T-helper 17 cell (primary cell): ENCODE data around the gene DSN1. TPM values are rescaled to one million over a fixed set of nuclear protein-coding genes. Genes with fewer than 3 reads are reported as not detected.

Source experiments
- ATAC-seq: fragments of 150-1000 bp; cut with Tn5 transposase; 2 replicates; pipeline ENCODE4 v1.10.0; 2021; ENCODE audit warnings: mild to moderate bottlenecking, moderate library complexity
- DNase-seq, 3 donors: peaks; one replicate each; pipeline versions ENCODE4 v3.0.0 to v3.0.0-alpha.2; 2020 to 2021
- H3K9me3 ChIP-seq: one replicate; pipeline ENCODE4 v1.7.0; 2013; ENCODE audit warnings: low read length, mild to moderate bottlenecking; ENCODE audit not compliant: control insufficient read depth, poor library complexity, severe bottlenecking
- H3K27ac Mint-ChIP-seq: one replicate; pipeline ENCODE4 v1.8.0; 2022; ENCODE audit warnings: mild to moderate bottlenecking, moderate library complexity, mixed read lengths
- H3K27me3 Mint-ChIP-seq: one replicate; pipeline ENCODE4 v1.8.0; 2022; ENCODE audit warnings: mixed read lengths
- H3K36me3 Mint-ChIP-seq: one replicate; pipeline ENCODE4 v1.8.0; 2022; ENCODE audit warnings: low read depth, mixed read lengths
- H3K4me1 Mint-ChIP-seq: one replicate; pipeline ENCODE4 v1.8.0; 2022; ENCODE audit warnings: mild to moderate bottlenecking, mixed read lengths
- H3K4me3 Mint-ChIP-seq: one replicate; pipeline ENCODE4 v1.8.0; 2022; ENCODE audit warnings: mild to moderate bottlenecking, moderate library complexity, mixed read lengths
- total RNA-seq, 4 donors: library from RNA in 2 of 4; stranded (reverse) in 2 of 4; gene quantifications; one replicate each; pipeline ENCODE4 v1.2.3 and lab custom pipeline; 2022 to 2026

DSN1 gene, protein sequence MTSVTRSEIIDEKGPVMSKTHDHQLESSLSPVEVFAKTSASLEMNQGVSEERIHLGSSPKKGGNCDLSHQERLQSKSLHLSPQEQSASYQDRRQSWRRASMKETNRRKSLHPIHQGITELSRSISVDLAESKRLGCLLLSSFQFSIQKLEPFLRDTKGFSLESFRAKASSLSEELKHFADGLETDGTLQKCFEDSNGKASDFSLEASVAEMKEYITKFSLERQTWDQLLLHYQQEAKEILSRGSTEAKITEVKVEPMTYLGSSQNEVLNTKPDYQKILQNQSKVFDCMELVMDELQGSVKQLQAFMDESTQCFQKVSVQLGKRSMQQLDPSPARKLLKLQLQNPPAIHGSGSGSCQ
- total RNA-seq (1 to 10 TPM; 9.0 to 9.7 TPM), total RNA-seq (lab: John Stamatoyannopoulos, UW) (12.6 to 14.1 reads per million in 2 donors)

DNA sequence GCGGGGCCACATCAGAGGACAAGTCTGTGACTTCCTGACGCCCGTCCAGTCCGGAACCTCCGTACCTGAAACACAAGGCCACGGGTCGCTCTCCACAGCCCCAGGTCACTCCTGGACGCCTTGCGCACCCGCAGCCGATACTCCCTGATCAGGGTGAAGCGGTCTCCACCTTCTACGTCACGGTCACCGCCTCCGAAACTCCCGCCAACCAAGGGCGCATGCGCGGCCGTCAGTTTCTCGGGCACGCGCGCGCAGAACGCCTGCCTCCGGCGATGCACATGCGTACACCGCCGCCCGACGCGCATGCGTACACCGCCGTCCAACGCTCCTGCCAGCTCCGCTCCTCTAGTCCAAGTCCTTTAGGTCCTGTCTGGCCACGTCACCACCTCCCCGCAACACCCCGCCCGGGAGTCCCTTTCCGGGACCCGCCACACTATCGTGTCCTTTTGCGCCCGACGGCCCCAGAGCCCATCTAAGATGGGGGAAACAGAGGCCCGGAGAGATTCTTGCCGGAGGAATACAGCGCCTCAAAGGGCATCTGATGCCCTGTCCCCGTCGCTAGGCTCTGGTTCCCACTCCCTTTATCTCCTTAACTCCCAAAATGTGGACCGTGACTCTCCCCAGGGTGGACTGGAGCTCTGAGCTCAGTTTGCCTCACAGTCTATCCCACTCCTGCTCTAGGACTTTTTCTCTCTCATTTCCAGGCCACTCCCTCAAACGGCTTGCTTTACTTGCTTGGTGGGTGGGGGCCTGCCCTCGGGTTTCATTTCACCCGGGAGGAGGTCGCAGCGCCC lies at the start of gene DSN1:
Gene DSN1, minus strand, starts transcription at position 167 of the 794 bp plus-strand sequence. CDS start 2,305 bp downstream, outside the sequence.
- Mint-ChIP-seq H3K27ac (peak within 1 kb of the TSS; percentile 98), H3K36me3 (no peaks in the 10 kb centered on the region), H3K4me1 (peaks cover 16% of the 10 kb centered on the region), H3K27me3 (peaks cover under 1% of the 10 kb centered on the region), H3K4me3 (peak within 1 kb of the TSS; percentile 98)
- DNase-seq, result peak; percentile 96 to 99 (median 99)
- ATAC-seq, result peak; percentile 86
- no peaks in the 10 kb centered on the region for H3K9me3 ChIP-seq

DNA sequence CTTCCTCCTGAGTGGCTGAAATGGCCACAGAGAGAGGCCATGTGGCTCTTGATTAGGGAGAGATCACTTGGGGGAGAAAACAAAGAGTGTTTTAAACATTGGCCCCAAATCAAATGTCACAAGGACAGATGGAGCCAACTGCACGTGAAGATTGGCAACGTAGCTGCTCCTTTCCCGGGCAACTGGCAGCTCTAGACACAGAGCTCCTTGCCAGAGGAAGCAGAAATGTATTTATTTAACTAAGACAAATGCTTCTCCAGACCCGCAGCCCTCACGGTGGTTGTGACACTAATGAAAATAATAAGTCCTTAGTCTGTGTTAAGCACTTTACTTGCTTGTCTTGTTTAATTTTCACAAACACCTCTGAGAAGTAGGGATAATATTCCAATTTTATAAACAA lies 49.6 kb upstream of the DSN1 start:
- ATAC-seq (no peak), DNase-seq (no peak)
- Mint-ChIP-seq H3K4me1 (no peaks in the 10 kb centered on the region), H3K36me3 (peaks cover 2% of the 10 kb centered on the region), H3K27me3 (no peaks in the 10 kb centered on the region), H3K4me3 (no peak overlapping the region), H3K27ac (no peak overlapping the region)
- no peaks in the 10 kb centered on the region for H3K9me3 ChIP-seq

DNA sequence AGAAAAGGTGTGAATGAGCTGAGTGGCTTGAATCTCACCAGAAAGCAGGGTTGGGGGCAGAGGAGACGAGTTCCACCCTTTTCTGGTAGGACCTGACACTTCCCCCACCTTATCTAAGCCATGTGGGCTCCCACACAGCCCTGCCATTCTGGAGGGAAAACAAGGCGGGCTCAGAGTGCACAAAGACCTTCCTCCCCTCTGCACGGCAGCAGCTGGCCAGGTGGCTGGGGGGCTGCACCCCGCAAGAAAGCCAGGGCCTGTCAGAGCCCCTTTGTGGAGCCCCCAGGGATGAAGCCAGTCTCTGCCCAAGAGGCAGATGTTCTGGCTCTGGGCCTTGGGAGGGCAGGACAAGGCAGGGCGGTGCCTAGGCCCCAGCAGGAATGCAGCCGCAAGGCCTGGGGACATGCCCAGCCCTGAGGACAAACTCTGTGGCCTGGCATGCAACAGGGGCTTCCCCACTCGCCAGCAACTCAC lies 48.4 kb upstream of the DSN1 start:
- H3K9me3 ChIP-seq, result no peaks in the 10 kb centered on the region
- no peaks in the 10 kb centered on the region for H3K4me1 Mint-ChIP-seq
- no peak for DNase-seq
- H3K4me3 Mint-ChIP-seq, result no peak overlapping the region
- H3K36me3 Mint-ChIP-seq, result peaks cover 2% of the 10 kb centered on the region
- H3K27ac Mint-ChIP-seq, result no peak overlapping the region
- ATAC-seq, result no peak
- no peaks in the 10 kb centered on the region for H3K27me3 Mint-ChIP-seq

DNA sequence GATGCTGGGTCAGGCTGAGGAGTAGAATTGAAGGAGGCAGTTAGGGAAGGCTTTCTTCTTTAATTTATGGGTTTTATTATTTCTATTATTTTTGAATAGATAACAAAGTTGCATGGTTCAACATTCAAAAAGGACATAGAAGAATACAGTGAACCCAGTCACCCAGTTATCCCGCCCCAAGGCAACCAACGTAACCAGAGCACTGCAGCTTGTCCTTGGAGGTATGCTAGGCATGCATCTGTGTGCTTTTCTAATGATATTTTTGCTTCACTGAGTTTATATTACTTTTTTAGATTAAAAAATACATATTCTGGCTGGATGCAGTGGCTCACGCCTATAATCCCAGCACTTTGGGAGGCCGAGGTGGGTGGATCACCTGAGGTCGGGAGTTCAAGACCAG lies 47.4 kb upstream of the DSN1 start:
- H3K4me1 Mint-ChIP-seq, result no peaks in the 10 kb centered on the region
- no peaks in the 10 kb centered on the region for H3K36me3 Mint-ChIP-seq
- DNase-seq (no peak), ATAC-seq (no peak)
- H3K4me3 Mint-ChIP-seq, result no peak overlapping the region
- H3K27me3 Mint-ChIP-seq, result no peaks in the 10 kb centered on the region
- no peaks in the 10 kb centered on the region for H3K9me3 ChIP-seq
- no peak overlapping the region for H3K27ac Mint-ChIP-seq

DNA sequence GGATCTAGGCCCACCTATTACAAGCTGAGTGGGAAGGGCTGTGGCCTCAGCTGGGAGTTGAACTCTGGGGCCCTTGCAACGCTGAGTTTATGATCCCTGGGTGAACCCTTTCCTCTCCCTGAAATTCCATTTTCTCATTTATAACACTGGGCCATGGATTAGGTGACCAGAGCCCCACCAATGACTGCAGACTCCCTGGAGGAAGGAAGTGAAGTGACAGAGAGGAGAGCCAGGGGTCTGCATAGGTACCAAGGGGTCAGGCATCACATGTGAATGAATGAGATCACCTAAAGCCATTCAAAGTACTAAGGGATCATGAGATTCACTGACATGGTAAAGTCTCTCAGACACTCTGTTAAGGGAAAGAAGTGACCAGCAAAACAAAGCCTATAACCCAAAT lies 46.5 kb upstream of the DSN1 start:
- Mint-ChIP-seq H3K4me3 (no peak overlapping the region), H3K27me3 (no peaks in the 10 kb centered on the region), H3K27ac (no peak overlapping the region), H3K4me1 (no peaks in the 10 kb centered on the region), H3K36me3 (no peaks in the 10 kb centered on the region)
- no peaks in the 10 kb centered on the region for H3K9me3 ChIP-seq
- no peak for DNase-seq
- no peak for ATAC-seq

DNA sequence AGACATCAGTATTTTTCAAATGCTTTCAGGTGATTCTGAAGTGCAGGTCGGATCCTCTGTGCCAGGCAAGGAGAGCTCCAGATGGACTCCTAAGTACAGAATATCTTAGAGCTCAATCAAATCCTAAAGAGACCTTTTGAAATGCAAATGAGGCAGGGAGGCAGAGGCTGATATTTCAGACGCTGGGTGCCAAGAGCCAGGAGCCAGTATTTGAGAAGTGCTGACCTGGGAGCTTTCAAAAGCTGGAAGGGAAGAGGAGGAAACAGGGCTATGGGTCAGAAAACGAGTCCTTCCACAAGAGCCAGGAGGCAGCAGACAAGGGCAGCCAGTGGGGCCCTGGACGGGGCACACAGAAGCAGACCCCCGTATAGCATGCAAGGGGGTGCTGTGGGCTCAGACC lies 46.1 kb upstream of the DSN1 start:
- Mint-ChIP-seq H3K36me3 (no peaks in the 10 kb centered on the region), H3K27me3 (no peaks in the 10 kb centered on the region), H3K4me3 (no peak overlapping the region), H3K4me1 (no peaks in the 10 kb centered on the region), H3K27ac (no peak overlapping the region)
- H3K9me3 ChIP-seq, result no peaks in the 10 kb centered on the region
- no peak for ATAC-seq
- no peak for DNase-seq

DNA sequence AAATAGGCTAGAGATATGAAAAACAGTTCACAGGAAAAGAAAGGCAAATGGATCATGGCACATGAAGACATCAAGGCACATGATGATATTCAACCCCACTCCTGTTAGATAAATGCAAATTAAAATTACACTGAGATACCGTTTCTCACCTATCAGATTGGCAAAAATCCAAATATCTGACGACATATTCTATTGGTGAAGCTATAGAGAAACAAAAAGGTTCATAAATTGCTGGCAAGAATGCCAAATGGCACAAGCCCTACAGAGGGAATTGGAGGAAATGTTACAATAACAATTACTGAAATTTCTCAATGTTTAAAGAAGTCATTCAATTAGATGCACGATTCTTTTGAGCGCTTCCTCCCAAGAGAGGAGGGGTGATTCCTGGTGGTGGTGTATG lies 45.3 kb upstream of the DSN1 start:
- peaks cover 4% of the 10 kb centered on the region for H3K27me3 Mint-ChIP-seq
- no peaks in the 10 kb centered on the region for H3K9me3 ChIP-seq
- no peak for ATAC-seq
- peaks cover 1% of the 10 kb centered on the region for H3K36me3 Mint-ChIP-seq
- H3K4me3 Mint-ChIP-seq, result no peak overlapping the region
- H3K27ac Mint-ChIP-seq, result no peak overlapping the region
- DNase-seq, result no peak
- peaks cover 2% of the 10 kb centered on the region for H3K4me1 Mint-ChIP-seq

- Mint-ChIP-seq H3K4me3 (no peak overlapping the region), H3K27ac (no peak overlapping the region), H3K36me3 (peaks cover 3% of the 10 kb centered on the region), H3K4me1 (peaks cover 4% of the 10 kb centered on the region), H3K27me3 (peaks cover 6% of the 10 kb centered on the region)
- ATAC-seq (no peak), DNase-seq (no peak)
- H3K9me3 ChIP-seq, result no peaks in the 10 kb centered on the region
Observed at GRCh38 chr20:36818185-36818584, 44.6 kb upstream of the DSN1 start.

DNA sequence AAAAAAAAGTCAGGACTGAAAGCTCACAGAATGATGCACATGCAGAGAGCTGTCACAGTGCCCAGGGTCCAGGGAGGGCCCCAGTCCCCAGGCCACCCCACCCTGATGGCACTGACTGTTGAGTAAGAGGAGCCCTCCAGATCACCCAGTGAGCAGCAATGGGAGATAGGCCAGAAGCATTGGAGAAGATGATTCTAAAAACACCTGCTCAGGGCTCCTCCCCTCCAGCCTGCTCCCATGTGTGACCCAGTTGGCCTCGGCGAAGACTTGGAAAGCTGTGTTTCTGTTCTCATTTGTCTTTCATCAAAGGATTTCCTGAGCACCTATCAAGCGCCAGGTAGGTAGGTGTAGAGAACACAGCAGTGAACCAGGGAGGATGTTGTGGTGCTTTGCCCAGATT lies 43.9 kb upstream of the DSN1 start:
- DNase-seq (no peak), ATAC-seq (no peak)
- Mint-ChIP-seq H3K36me3 (peaks cover 3% of the 10 kb centered on the region), H3K27ac (no peak overlapping the region), H3K4me3 (no peak overlapping the region), H3K4me1 (peaks cover 4% of the 10 kb centered on the region), H3K27me3 (peaks cover 6% of the 10 kb centered on the region)
- no peaks in the 10 kb centered on the region for H3K9me3 ChIP-seq

DNA sequence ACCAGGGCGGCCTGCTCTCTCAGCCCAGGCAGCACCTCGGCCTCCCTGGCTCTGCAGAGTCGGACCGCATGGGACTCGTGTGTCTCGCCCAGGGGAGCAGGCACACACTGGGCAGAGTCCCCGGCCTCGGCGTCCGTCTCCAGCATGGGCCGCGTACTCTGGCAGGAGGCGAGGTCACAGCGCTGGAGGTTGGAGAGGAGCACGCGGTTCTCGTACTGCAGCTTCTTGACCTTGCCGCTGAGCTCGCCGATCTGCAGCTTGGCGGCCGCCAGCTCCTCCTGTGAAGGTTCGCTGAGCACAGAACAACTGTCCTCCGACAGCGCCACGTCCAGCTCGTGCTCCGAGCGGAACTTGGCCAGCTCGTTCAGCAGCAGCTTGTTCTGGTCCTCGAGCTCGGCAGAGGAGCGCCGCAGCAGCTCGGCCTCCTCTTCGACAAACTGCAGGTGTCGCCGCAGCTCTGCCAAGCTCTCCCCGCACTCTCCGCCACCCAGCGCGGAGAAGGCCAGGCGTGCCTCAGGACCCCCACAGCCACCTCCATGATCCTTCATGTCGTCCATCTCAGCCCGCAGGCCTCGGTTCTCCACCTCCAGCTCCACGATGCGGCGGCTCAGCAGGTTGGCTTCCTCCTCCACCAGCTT lies 42.0 kb upstream of the DSN1 start:
- ATAC-seq (no peak), DNase-seq (no peak)
- Mint-ChIP-seq H3K4me1 (peaks cover 4% of the 10 kb centered on the region), H3K36me3 (peaks cover 3% of the 10 kb centered on the region), H3K27me3 (peaks cover 6% of the 10 kb centered on the region), H3K4me3 (no peak overlapping the region), H3K27ac (no peak overlapping the region)
- H3K9me3 ChIP-seq, result no peaks in the 10 kb centered on the region

DNA sequence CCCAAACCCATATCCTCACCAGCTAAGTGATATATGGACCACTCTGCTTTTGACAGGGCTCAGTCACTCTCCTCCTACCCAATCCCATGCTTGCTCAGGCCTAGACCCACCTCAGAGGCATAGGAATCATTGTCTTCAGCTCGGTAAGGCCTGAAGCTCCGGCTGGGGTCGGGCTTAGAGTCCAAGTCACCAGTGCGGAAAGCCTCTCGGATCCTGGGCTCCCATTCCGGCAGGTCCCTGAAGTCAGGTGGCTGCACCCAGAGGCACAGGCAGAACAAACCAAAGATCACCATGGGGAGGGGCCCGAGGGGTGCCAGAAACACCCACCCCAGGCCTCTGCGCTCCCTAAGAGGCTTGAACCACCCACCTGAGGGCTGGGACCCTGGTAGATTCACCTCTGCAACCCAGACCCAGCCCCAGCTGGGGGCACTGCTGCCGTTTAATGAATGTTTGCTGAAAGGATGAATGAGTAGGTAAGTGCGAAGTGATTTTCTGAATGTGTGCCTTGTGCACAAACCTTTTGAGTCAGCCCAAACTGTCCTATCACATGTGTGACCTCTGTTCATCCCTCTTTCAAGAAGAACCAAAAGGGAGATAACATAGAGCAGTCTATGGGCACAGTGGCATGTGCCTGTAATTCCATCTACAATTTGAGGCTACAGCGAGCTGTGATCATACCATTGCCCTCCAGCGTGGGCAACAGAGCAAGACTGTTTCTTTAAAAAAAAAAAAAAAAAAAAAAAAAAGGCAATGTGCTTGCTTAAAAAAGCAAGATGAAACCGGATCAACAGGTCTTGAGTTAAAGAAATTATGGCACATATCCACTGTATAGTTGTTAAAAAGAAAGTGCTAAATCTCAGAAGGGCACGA lies 39.3 kb upstream of the DSN1 start:
- Mint-ChIP-seq H3K4me1 (peaks cover 8% of the 10 kb centered on the region), H3K4me3 (no peak overlapping the region), H3K27ac (no peak overlapping the region), H3K36me3 (peaks cover 3% of the 10 kb centered on the region), H3K27me3 (peaks cover 6% of the 10 kb centered on the region)
- DNase-seq (no peak), ATAC-seq (no peak)
- H3K9me3 ChIP-seq, result no peaks in the 10 kb centered on the region

- H3K9me3 ChIP-seq, result no peaks in the 10 kb centered on the region
- no peaks in the 10 kb centered on the region for H3K36me3 Mint-ChIP-seq
- H3K4me3 Mint-ChIP-seq, result peak overlapping the region; percentile 21
- ATAC-seq (peak; percentile 68), DNase-seq (peak; percentile 49 to 74 (median 61))
- H3K4me1 Mint-ChIP-seq, result peaks cover 9% of the 10 kb centered on the region
- peak overlapping the region; percentile 73 for H3K27ac Mint-ChIP-seq
- no peaks in the 10 kb centered on the region for H3K27me3 Mint-ChIP-seq
Observed at GRCh38 chr20:36808317-36809257, 35.0 kb upstream of the DSN1 start.
